IPS DF 19.7 (cell line): ENCODE measurements around the gene PSAP.

Experiments used
- DNase-seq: peaks from one replicate; pipeline ENCODE4 v3.0.0-alpha.2; 2013; ENCODE audit warnings: low read depth, low spot score

The PSAP gene

GRCh38 chr10:71810048-71810750 is 40.9 kb downstream of the PSAP start:
- no peak for DNase-seq

- DNase-seq = no peak
Observed at GRCh38 chr10:71809628-71810027, 41.4 kb downstream of the PSAP start.

GRCh38 chr10:71807557-71808510 is 43.2 kb downstream of the PSAP start:
- no peak for DNase-seq

- no peak for DNase-seq
Observed at GRCh38 chr10:71806704-71807556, 44.1 kb downstream of the PSAP start.

- DNase-seq = no peak
Observed at GRCh38 chr10:71805776-71806703, 45.0 kb downstream of the PSAP start.

GRCh38 chr10:71804077-71804476 is 47.0 kb downstream of the PSAP start:
- no peak for DNase-seq

- DNase-seq = no peak
Observed at GRCh38 chr10:71802715-71803488, 48.1 kb downstream of the PSAP start.

- DNase-seq = no peak
Observed at GRCh38 chr10:71802235-71802634, 48.8 kb downstream of the PSAP start.

- DNase-seq = no peak
Observed at GRCh38 chr10:71801361-71801760, 49.7 kb downstream of the PSAP start.

GRCh38 chr10:71799608-71800453 is 51.2 kb downstream of the PSAP start:
- no peak for DNase-seq

GRCh38 chr10:71799112-71799511 is 51.9 kb downstream of the PSAP start:
- no peak for DNase-seq

GRCh38 chr10:71798308-71798624 is 52.8 kb downstream of the PSAP start:
- DNase-seq = no peak

- no peak for DNase-seq
Observed at GRCh38 chr10:71797533-71798307, 53.3 kb downstream of the PSAP start.

- no peak for DNase-seq
Observed at GRCh38 chr10:71796749-71797405, 54.2 kb downstream of the PSAP start.

- DNase-seq = no peak
Observed at GRCh38 chr10:71795248-71795647, 55.8 kb downstream of the PSAP start.

- no peak for DNase-seq
Observed at GRCh38 chr10:71790749-71791440, 60.2 kb downstream of the PSAP start.

GRCh38 chr10:71789871-71790270 is 61.2 kb downstream of the PSAP start:
- DNase-seq = no peak
